Measurements from ENCODE around the gene AOC3.
"Not testable (repeated sequence)": the region's sequence is repeated elsewhere in the genome, so short reads cannot be mapped to it uniquely, and the experiment has no call there.

AOC3 gene

GRCh38 chr17:42844271-42844670, 6.7 kb upstream of the AOC3 start, which contains the start of gene AOC2:
Gene AOC2 (plus strand): TSS chr17:42844580. CDS start chr17:42844627, 47 bp downstream.
- DNase-seq (ENCODE audit: low spot score) = no peak

GRCh38 chr17:42844761-42845555, 6.0 kb upstream of the AOC3 start:
- DNase-seq (ENCODE audit: low spot score) = no peak

GRCh38 chr17:42845556-42845917, 5.5 kb upstream of the AOC3 start:
- DNase-seq (ENCODE audit: low spot score) = no peak

GRCh38 chr17:42845918-42846593, 4.9 kb upstream of the AOC3 start:
- no peak for DNase-seq (ENCODE audit: low spot score)

- DNase-seq (ENCODE audit: low spot score) = no peak
Observed at GRCh38 chr17:42846594-42847280, 4.3 kb upstream of the AOC3 start.

- no peak for DNase-seq (ENCODE audit: low spot score)
Observed at GRCh38 chr17:42848093-42848492, 2.9 kb upstream of the AOC3 start.

- no peak for DNase-seq (ENCODE audit: low spot score)
Observed at GRCh38 chr17:42849031-42849430, 2.0 kb upstream of the AOC3 start.

- DNase-seq (ENCODE audit: low spot score) = no peak
Observed at GRCh38 chr17:42849451-42850181, 1.4 kb upstream of the AOC3 start.

GRCh38 chr17:42851371-42852240, 607 bp downstream of the AOC3 start:
- not testable (repeated sequence) for DNase-seq (ENCODE audit: low spot score)

- no peak for DNase-seq (ENCODE audit: low spot score)
Observed at GRCh38 chr17:42852351-42852750, 1.4 kb downstream of the AOC3 start.

- no peak for DNase-seq (ENCODE audit: low spot score)
Observed at GRCh38 chr17:42853004-42853403, 2.0 kb downstream of the AOC3 start.

- no peak for DNase-seq (ENCODE audit: low spot score)
Observed at GRCh38 chr17:42853597-42853967, 2.6 kb downstream of the AOC3 start.

- no peak for DNase-seq (ENCODE audit: low spot score)
Observed at GRCh38 chr17:42853968-42854790, 3.2 kb downstream of the AOC3 start.

GRCh38 chr17:42855048-42855596, 4.1 kb downstream of the AOC3 start:
- DNase-seq (ENCODE audit: low spot score) = no peak

- DNase-seq (ENCODE audit: low spot score) = not testable (repeated sequence)
Observed at GRCh38 chr17:42856093-42856492, 5.1 kb downstream of the AOC3 start.

GRCh38 chr17:42856516-42856915, 5.5 kb downstream of the AOC3 start:
- not testable (repeated sequence) for DNase-seq (ENCODE audit: low spot score)

GRCh38 chr17:42857389-42857788, 6.4 kb downstream of the AOC3 start:
- DNase-seq (ENCODE audit: low spot score) = no peak

- DNase-seq (ENCODE audit: low spot score) = no peak
Observed at GRCh38 chr17:42865638-42866094, 14.7 kb downstream of the AOC3 start.

- no peak for DNase-seq (ENCODE audit: low spot score)
Observed at GRCh38 chr17:42866216-42866615, 15.2 kb downstream of the AOC3 start.

Data from putamen (tissue), 1 donor.